ENCODE results near the gene BCOR.

Gene BCOR

DNA sequence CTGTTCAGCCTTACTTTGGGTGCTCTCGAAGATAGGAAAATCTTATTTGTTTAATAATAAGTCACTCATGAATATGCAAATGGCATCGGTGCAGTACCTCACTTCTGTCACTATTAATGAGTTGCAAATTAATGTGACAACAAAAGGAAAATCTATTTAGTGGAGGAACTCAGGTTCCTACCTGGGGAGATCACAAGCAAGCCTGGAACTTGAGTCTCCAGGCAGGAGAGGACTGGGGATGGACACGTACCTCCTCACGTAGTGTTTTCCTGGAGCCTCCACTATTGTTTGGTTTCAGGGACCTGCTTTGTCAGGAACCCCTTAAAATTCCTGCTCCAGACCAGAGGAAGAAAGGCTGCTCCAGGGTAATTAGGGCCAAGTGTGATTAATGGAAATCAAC lies 82.1 kb downstream of the BCOR start:
- DNase-seq, result no peak

DNA sequence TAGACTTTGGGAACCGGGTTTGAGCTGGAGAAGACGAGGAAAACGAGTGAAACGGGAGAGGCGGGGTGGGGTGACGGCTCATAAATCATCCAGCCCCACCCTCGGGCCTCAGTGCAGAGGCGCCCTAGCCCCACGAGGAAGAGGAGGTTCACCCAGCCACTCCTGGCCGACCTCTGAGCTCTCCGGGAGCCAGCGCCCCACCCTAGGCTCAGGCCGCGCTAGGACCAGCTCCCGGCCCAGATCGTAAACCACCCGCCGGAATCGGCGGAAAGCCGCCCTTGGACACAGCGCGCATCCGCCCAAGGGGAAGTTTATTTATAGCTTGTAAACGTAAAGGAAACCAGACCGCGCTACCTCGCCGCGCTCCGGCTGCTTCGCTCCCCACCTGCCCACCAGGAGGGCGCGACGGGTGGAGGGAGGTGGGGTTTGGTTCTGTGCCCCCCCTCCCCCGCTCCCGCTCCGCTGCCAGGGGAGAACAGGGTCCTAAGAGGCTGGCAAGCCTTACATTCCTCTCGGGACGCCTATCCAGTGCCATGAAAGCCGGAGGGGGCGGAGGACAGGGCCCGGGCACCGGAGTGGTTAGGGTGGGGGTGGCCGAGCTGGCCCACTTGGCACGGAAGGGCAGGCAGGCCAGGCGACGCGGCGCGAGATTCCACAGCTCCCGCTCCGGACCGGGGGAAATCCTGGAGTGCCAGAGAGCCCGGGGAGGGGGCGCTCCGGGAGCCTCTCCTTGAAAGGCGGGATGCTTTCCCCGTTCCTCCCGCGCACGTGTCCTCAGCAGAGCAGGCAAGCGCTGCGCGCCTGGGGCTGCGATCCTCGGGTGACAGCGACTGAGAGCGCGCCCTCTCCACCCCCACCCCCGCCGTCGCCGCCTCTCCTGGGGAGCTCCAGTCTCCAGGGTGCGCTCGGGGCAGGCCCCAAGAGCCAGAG lies 84.2 kb downstream of the BCOR start:
- DNase-seq, result peak; percentile 85

DNA sequence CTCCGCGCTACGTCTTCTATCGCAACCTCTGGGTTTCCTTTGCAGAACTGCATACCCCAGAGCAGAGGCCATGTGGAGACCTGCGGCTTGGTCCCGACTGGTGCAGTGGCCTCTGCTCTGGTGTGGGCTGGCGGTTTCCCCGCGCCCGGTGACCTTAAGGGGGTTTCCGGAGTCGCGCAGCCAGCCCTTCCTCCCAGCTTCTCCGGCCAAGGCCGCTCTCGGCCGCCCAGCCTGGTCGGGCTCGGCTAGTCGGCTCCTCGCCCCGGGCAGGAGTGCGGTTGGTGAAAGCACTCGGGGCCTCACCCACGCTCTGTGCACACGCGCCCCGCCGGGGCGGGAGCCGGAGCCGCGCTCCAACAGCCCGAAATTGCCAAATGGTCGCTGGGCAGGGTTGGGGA lies 84.9 kb downstream of the BCOR start:
- DNase-seq, result peak; percentile 53

DNA sequence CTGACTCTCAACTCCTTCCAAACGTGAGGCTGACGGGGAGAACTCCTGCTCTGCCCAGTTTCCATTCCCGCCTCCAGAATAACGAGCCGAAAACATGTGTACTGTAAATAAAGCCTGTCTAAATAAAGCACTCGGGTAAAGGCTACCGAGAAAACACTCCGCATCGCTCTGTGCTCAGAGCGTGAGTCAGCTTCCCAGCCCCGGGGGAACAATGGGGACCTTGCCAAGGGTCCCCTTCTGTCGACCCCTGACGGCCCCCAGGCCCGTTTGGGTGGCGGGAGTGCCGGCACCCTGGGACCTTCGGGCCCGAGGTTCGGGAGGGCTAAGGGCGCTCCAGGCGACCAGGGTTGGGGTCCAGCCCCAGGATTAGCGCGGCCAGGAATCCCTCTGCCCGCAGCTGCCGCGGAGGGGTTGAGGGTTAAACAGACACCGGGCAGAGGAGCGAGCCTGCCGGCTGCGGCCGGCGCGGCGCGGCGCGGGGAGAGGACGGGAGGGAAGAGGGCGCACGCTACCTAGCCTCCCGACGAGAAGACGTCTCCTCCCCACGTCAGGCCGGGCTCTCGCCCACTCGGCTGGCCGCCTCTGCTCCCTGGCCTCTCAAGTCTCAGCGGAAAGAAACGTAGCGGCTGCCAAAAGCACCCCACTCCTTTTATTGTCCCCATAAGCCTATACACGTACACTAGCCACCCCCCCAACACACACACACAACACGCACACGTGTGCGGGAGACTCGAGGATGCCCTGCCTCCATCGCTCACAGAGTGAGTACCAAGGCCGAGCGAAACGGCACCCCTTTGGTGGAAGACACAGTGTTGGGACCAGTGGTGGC lies 85.5 kb downstream of the BCOR start:
- DNase-seq, result no peak

DNA sequence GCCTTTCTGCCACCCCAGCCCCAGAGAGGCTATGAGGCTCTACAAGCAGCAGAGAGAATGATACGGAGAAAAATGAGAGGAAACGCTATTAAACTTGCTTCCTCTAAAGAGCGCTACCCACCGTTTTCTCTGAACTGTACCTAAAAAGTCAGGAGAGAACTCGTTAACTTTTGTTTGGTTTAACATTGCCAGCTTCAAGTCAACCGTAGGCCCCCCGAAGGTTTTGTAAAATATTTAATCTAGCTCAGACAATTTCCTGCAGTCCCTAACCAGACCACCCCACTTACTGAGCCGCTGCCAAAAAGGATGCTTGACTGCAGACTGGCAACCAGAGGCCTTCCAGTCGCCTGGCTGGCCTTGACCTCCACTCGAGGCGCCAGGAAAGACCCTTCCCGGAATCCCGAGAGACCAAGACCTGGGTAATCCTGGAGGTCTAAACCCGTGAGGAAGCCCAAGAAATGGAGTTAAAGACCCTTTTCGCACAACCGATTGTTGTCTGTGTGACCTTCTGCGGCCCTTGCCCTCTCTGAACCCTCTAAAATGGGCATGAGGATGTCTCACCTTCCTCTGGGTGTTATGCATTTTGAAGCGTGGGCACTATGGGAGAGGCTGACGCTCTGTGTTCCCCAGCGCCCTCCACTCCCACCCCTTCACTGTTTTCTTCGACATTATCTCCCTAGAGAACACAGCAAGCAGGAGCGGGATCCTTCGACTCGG lies 86.3 kb downstream of the BCOR start:
- DNase-seq, result no peak

DNA sequence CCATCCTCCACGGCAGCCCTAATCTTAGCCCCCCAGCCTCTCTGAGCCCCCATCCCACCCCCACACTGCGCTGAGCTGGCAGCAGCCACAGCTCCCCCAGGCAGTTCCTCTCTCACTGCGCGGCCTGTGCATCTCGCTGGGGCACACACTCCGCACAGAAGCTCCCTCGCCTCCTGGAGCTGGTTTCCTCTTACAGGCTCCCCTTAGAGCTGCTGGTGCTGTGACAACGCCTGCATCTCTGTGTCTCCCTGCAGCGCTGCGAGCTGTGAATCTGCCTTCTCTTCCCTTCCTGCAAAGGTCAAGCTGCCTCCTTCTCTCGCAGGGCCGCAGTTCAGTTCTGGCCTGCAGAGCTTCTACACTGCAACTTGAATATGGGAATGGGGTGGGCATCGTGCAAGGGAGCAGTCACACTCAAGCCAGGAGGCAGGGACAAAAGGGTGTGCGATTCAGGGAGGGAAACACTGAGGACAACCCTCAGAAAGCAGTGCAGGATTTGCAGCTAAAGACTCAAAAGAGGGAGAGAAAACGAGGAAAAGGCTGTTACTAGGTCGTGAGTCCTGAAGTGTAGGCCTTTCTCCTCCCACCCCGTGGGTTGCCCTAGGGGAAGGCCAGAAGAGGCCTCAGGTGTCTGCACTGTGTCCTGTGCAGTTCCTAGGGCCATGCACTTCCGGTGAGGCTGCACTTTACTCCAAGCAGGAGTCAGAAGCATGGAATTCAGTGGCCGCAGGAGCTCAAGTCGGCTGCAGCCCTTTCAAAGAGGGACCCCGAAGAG lies 87.0 kb downstream of the BCOR start:
- no peak for DNase-seq

DNA sequence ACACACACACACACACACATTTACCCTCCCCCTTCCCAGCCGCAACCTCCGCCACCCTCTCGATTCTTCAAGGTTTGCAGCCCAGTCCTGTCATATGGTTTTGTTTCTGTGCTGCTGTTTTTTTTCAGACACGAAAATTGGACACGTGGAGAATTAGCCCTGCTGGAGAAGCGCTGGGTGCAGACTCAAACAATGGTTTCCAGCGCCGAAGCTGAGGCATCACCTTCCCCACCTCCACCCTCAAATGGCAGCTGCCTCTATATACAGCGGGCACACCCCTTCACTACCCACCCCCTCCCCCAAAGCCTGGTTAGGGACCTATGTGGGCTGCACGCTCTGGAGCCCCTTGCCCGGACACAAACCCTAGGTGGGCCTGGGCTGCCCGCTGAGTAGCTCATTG lies 87.9 kb downstream of the BCOR start:
- DNase-seq, result no peak

DNA sequence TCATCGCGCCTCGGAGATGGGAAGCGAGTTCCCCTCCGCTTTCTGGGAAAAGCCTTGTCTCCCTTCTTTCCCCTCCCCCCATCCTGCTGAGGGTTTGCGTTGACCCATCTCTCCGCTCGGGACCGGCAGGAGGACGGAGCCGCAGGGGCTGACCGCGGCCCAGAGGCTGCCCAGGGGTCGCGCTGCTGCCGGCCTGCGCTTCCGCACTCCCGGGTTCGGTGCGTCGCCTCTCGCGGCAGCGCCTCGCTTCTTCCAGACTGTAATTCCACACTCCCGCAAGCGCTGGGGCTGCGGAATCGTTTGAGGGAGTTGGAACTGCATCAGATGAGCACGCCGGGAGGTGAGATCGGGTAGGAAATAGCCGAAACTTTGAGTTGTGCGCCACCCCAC lies 88.3 kb downstream of the BCOR start:
- DNase-seq, result no peak

DNA sequence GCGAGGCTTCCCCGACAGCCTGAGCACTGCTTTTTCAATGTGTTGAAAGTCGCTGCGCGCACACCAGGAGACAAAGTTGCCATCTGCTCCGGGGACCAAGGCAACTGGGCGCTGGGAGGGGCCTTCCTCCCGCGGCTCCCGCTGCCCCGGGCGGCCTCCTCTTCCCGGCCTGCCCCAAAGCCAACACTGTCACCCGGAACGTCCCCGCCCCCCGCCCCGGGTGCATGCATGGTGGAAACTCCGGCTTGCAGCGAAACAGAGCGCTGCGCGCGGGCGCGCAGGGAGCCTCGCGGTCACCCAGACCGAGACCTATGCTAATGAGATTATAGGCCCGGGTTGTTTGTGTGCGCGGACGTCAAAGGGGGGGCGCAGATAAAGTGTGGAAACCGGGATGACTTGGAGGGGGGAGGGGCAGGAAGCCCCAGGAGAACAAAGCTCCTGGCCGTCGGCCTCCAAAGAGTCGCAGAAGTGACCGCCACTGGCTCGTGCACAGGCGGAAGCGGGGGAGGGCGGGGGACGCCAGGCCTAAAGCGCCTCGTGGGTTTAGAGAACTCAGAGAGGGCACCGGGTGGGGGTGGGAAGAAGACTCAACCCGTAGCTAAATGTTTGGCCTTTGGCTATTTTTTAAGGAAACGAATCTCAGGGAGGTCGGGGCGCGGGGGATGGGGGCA lies 88.8 kb downstream of the BCOR start:
- DNase-seq, result no peak

DNA sequence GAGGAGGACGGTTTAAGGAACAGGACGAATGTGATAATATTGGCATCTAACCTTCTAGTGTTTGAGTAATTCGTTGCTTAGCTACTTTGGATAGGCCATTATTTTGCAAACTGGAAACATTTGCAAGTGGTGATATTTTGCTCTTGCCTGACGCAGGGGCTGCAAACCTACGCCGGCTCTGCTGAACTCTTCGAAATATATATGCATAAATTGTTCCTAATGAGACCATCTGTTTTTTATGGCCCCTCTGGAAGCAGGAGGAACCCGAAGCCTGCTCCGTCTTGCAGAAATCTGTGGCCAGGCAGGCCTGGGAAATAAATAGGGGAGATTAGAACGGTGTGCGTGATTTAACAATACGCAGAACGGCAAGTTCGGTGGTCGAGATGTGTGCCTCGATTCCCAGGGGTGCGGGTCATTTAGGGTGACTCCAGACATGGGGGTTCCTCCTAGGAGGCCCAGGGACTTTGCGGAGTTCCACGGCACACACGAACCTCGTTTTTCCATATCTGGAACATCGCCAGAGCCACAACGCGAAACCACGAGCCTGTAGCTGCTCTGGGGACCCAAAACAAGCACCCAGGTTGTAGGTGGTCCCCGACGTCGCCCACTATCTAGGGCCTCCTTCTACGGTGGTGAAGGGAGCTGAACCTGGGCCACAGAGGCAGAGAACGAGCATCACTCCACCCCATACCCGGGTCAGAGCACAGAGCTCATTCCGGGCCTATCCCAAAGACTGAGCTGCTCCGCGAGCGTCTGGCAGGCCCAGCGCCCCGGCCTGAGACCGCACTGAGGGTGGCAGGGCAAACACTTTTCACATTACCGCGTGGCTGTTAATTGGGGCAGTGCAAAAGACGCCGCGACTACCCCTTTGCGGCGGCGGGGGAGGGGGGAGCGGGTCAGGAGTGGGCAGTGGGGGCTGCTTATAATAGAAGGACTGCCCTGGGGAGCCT lies 89.7 kb downstream of the BCOR start:
- no peak for DNase-seq

DNA sequence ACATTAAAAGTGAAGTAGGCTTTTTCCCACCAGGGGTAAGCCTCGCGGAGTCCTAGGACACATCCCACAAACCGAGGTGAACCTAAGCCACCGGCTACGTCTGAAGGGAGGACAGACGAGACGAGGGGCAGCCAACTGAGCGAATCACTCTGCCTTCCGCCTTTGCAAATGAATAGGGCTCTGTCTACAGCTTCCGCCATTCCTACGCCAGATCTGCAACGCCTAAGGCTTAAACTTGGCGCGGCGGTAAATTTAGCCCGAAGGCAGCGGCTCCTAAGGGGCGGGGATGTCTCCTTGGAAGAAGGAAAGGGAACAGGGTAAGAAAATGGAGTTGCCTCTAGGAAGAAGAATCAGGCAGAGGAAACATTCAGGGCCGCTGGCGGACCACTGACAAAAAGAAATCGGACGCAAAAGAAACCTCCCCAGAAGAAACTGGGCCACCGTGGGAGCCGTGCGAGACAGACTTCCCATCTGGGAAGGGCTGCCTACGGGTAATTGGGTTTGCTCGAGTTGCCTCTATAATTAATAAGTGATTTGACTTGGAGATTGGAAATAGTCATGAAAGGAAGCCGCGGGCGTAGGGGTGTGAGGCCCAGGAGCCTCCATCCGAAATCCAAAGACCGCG lies 90.5 kb downstream of the BCOR start:
- DNase-seq, result no peak

DNA sequence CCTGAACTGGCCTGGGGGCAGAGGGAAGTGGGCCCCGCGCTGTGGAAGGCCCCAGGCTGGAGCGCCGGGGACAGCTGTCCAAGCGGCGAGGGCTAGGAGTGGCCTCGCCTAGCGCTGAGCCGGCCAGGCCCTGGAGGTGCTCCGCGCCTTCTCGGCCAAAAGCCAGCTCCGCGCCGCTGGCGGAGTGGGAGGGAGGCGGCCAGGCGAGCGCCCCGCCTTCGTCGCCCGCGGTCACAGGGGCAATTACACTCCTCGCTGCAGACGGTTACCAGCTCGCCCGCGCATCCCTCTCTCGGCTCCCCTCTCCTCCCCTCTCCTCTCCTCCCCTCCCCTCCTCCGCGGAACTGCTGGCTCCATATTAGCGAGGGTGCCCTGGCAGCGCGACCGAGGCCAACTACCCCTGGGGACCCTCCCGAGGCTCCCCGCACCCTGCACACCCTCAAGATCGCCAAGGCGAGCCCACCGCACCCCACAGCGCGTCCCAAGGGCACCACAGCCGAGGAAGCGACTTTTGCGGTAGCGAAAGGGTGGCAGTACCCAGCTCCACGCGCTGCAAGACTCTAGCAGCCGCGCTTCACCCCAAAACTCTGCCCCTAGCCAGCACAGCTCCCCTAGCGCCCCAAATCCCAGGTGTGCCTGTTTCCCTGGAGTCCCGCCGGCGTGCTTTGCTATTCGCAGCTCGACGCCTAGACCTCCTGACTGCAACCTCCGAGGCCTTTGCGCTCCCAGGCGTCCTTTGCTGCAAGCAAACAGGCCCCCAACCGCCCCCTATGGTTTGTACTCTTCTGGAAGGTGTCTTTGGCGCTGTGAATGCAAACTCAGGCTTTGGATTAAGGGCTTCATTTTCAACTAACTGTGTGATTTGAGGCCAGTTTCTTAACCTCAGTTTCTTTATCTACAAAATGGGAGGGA lies 91.4 kb downstream of the BCOR start:
- peak; percentile 73 for DNase-seq

DNA sequence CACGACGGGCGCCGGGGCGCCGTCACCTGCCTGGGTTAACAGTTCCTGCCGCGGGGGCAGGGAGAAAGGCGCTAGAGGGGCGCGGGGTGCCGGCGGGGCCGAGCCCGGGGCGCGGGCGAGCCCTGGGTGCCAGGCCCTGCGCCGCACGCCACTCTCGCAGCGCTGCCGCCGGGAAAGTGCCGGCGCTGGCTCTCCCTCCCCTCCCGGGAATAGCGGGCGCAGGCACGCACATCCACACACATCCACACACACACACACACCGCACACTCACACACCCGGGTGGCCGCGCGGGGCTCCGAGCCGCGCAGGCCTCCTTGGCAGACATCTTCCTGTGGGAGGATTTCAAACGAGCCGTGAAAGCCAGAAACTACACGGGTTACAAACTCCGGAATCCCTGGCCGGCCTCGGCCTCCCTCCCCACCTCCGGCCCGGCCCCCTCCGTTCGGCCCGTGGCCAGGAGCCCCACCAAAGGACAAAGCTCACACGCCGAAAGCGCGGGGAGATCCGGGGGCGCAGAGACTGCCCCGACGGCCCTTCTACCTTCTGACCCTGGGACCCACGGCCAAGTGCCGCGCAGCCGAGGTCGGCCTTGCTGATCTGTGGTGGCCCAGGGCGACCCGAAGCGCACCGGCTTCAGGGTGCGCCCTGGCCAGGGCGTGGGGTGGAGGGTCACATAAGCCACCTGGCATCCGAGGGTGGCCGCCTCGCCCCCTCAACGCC lies 92.3 kb downstream of the BCOR start:
- no peak for DNase-seq

DNA sequence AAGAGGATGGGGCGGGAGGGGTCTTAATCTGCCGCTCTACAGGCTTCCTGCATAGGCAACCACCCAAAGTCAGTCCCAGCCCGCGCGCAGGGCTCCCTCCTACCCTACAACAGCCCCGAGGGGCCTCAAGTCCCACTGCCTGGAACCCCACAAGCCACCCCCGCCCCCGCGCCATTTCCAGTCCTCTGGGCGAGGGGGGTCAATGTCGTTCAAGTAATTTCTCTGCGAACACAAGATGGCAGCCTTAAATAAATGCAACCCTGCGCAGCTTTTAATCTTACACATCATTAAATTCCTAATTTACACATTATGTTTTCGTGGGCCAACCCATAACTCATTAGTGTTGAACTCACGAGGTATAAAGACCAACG lies 92.9 kb downstream of the BCOR start:
- no peak for DNase-seq

DNA sequence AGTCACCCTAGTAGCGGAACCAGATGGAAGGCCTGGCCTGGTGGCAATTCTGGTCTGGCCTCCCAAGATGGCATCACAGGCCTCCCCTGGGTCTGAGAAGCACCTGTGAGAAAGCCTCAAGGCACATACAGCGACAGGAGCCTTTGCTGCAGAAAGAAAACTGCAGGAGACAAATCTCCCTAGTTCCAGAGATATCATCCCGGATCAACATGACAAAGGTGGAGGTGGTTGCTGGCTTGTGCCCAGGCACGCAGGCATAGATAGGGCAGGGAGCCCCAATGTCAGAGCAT lies 93.6 kb downstream of the BCOR start:
- DNase-seq, result no peak

DNA sequence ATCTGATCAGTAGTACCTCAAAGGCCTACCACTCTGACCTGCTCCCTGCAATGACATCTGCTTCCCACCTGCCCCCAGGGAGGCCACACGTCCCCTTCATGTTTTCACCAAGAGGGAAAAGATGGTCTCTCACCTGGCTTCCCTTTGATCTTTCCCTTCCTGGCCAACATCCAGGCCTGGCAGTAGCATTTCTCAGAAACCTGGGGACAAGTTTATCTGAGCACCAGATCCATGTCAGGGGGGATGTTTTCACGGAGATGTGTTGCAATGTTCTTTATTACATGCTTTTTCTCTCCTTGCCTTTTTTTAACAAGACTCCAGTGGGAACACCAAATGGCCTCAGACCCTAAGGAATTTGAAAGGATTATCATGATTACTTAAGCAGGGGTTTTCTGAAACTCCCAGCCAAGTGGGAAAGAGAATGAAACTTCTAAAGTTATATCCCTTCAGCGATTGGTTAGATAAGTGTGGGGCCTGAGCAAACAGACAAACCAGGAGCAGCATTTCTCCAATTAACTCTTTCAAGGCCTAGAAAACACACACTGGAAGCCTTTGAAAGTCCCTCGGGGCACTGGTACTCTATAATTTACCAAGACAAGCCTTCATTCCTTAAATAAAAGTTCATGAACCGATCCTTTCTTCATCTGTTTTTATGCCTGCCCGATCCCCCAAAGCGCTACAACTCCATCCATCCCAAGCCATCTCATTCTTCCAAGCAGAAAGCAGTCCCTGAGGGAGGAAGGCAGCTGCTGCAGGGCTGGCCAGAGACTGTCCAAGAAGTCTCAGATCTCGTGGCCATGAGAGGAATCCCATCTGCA lies 94.1 kb downstream of the BCOR start:
- DNase-seq, result no peak

DNA sequence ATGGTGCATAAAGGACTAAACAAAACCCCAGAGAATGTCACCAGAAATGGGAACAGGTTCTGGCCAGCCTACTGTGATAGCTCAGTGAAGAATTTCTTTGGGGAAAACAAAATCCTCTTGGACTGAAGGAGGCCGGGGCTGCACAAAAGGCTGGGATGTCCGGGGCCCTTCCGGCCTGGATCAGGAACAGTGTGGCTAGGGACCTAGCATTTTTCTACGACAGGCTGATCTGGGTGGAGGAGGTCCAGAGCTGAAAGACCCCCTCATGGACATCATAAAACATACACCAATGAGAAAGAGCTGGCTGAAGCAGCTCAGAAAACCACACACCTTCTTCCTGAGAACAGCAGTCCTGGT lies 94.7 kb downstream of the BCOR start:
- no peak for DNase-seq
